Measurements from ENCODE around the gene TNS2. TPM values are rescaled to one million over a fixed set of nuclear protein-coding genes. Genes with fewer than 3 reads are reported as not detected.

The TNS2 gene
- total and polyA plus RNA-seq, 2 of the 13 experiments (the other 11 are each of a cell fraction or from before 2014, with no cell fraction given) = 8.9 to 20.4 TPM

DNA sequence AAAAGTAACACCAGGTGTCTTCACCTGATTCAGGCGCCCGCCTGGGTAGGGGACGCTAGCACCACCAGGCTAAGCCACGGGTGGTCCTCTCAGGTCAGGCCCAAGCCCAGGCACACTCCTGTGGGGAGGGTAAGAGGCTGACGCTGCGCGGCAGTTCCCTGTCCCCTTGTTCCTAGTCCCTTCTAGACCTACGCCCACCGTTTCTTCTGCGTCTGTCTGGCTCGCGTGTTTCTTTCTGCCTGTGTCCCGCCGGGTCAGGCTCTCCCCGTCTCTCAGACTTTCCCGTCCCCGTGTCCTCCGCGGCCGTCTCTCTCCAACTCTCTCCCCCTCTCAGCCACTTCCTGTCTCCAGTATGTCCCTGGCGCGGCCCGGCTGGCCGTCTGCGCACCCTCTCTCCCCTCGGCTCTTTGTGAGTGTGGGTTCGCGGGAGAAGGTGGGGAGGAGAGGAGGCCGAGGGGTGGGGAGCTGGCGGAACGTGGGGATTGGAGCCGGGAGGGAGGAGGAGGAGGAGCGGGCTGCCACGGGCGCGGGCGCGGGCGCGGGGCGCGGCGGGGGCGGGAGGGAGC lies 3.1 kb upstream of the TNS2 start (continued):
- TF ChIP-seq PHF20 (CRISPR knock-in tag; IDR thresholded peaks at IDR 0.05) (no peak), ZNF331 (CRISPR knock-in tag; IDR thresholded peaks at IDR 0.05) (no peak), ZNF317 (CRISPR knock-in tag; IDR thresholded peaks at IDR 0.05) (no peak), ZFX (CRISPR knock-in tag; IDR thresholded peaks at IDR 0.05; ENCODE audit: low read depth) (peak; percentile 43; the same call in 1 of the 2 replicates), HES4 (CRISPR knock-in tag; IDR thresholded peaks at IDR 0.05; ENCODE audit: borderline replicate concordance) (no peak), TAF1 (CRISPR knock-in tag; IDR thresholded peaks at IDR 0.05) (peak; percentile 60), ZNF850 (CRISPR knock-in tag; conservative IDR thresholded peaks at IDR 0.05) (no peak), TCF12 (IDR thresholded peaks at IDR 0.05) (no peak), TCF12 (CRISPR knock-in tag; IDR thresholded peaks at IDR 0.05) (no peak), PAX8 (CRISPR knock-in tag; IDR thresholded peaks at IDR 0.05; ENCODE audit: borderline replicate concordance) (no peak), AGO2 (optimal IDR thresholded peaks at IDR 0.05; ENCODE audit: low read depth, low read length) (peak; percentile 71)
- TF ChIP-seq, protein P1, sequence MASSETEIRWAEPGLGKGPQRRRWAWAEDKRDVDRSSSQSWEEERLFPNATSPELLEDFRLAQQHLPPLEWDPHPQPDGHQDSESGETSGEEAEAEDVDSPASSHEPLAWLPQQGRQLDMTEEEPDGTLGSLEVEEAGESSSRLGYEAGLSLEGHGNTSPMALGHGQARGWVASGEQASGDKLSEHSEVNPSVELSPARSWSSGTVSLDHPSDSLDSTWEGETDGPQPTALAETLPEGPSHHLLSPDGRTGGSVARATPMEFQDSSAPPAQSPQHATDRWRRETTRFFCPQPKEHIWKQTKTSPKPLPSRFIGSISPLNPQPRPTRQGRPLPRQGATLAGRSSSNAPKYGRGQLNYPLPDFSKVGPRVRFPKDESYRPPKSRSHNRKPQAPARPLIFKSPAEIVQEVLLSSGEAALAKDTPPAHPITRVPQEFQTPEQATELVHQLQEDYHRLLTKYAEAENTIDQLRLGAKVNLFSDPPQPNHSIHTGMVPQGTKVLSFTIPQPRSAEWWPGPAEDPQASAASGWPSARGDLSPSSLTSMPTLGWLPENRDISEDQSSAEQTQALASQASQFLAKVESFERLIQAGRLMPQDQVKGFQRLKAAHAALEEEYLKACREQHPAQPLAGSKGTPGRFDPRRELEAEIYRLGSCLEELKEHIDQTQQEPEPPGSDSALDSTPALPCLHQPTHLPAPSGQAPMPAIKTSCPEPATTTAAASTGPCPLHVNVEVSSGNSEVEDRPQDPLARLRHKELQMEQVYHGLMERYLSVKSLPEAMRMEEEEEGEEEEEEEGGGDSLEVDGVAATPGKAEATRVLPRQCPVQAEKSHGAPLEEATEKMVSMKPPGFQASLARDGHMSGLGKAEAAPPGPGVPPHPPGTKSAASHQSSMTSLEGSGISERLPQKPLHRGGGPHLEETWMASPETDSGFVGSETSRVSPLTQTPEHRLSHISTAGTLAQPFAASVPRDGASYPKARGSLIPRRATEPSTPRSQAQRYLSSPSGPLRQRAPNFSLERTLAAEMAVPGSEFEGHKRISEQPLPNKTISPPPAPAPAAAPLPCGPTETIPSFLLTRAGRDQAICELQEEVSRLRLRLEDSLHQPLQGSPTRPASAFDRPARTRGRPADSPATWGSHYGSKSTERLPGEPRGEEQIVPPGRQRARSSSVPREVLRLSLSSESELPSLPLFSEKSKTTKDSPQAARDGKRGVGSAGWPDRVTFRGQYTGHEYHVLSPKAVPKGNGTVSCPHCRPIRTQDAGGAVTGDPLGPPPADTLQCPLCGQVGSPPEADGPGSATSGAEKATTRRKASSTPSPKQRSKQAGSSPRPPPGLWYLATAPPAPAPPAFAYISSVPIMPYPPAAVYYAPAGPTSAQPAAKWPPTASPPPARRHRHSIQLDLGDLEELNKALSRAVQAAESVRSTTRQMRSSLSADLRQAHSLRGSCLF (CRISPR knock-in tag; IDR thresholded peaks at IDR 0.05; ENCODE audit: borderline replicate concordance) = no peak
- TF ChIP-seq, protein P2, sequence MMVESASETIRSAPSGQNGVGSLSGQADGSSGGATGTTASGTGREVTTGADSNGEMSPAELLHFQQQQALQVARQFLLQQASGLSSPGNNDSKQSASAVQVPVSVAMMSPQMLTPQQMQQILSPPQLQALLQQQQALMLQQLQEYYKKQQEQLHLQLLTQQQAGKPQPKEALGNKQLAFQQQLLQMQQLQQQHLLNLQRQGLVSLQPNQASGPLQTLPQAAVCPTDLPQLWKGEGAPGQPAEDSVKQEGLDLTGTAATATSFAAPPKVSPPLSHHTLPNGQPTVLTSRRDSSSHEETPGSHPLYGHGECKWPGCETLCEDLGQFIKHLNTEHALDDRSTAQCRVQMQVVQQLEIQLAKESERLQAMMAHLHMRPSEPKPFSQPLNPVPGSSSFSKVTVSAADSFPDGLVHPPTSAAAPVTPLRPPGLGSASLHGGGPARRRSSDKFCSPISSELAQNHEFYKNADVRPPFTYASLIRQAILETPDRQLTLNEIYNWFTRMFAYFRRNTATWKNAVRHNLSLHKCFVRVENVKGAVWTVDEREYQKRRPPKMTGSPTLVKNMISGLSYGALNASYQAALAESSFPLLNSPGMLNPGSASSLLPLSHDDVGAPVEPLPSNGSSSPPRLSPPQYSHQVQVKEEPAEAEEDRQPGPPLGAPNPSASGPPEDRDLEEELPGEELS (CRISPR knock-in tag; IDR thresholded peaks at IDR 0.05) = no peak
- TF ChIP-seq, protein P3, sequence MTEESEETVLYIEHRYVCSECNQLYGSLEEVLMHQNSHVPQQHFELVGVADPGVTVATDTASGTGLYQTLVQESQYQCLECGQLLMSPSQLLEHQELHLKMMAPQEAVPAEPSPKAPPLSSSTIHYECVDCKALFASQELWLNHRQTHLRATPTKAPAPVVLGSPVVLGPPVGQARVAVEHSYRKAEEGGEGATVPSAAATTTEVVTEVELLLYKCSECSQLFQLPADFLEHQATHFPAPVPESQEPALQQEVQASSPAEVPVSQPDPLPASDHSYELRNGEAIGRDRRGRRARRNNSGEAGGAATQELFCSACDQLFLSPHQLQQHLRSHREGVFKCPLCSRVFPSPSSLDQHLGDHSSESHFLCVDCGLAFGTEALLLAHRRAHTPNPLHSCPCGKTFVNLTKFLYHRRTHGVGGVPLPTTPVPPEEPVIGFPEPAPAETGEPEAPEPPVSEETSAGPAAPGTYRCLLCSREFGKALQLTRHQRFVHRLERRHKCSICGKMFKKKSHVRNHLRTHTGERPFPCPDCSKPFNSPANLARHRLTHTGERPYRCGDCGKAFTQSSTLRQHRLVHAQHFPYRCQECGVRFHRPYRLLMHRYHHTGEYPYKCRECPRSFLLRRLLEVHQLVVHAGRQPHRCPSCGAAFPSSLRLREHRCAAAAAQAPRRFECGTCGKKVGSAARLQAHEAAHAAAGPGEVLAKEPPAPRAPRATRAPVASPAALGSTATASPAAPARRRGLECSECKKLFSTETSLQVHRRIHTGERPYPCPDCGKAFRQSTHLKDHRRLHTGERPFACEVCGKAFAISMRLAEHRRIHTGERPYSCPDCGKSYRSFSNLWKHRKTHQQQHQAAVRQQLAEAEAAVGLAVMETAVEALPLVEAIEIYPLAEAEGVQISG (CRISPR knock-in tag; IDR thresholded peaks at IDR 0.05) = 0 out of 2 replicates have a peak, but pooled peaks have one; percentile 25
- TF ChIP-seq, protein P4, sequence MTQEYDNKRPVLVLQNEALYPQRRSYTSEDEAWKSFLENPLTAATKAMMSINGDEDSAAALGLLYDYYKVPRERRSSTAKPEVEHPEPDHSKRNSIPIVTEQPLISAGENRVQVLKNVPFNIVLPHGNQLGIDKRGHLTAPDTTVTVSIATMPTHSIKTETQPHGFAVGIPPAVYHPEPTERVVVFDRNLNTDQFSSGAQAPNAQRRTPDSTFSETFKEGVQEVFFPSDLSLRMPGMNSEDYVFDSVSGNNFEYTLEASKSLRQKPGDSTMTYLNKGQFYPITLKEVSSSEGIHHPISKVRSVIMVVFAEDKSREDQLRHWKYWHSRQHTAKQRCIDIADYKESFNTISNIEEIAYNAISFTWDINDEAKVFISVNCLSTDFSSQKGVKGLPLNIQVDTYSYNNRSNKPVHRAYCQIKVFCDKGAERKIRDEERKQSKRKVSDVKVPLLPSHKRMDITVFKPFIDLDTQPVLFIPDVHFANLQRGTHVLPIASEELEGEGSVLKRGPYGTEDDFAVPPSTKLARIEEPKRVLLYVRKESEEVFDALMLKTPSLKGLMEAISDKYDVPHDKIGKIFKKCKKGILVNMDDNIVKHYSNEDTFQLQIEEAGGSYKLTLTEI (CRISPR knock-in tag; conservative IDR thresholded peaks at IDR 0.05) = no peak
- TF ChIP-seq, protein P5, sequence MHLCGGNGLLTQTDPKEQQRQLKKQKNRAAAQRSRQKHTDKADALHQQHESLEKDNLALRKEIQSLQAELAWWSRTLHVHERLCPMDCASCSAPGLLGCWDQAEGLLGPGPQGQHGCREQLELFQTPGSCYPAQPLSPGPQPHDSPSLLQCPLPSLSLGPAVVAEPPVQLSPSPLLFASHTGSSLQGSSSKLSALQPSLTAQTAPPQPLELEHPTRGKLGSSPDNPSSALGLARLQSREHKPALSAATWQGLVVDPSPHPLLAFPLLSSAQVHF (CRISPR knock-in tag; IDR thresholded peaks at IDR 0.05) = no peak

Data from HepG2 (cell line).